Measurements from ENCODE around the gene KCNMA1.

GRCh38 chr10:77400033-77400432, 237.6 kb downstream of the KCNMA1 start:
- TF ChIP-seq CTCF (IDR thresholded peaks at IDR 0.05) (no peak), POLR2A (IDR thresholded peaks at IDR 0.05; ENCODE audit: low read depth) (no peak), POLR2AphosphoS5 (IDR thresholded peaks at IDR 0.05) (no peak)
